Breast epithelium (tissue), 3 donors: ENCODE measurements around the gene ARAF.

Source experiments
- CTCF ChIP-seq, 3 donors: fragments of 450-650 bp; IDR thresholded peaks; one replicate each; pipeline ENCODE4 v1.5.1; 2016 to 2017; ENCODE audit warnings: antibody characterized with exemption in 3 of 3, mild to moderate bottlenecking in 3 of 3, moderate library complexity in 3 of 3
- POLR2A ChIP-seq: fragments of 450-650 bp; IDR thresholded peaks from one replicate; pipeline ENCODE4 v1.6.1; 2016; ENCODE audit warnings: antibody characterized with exemption, mild to moderate bottlenecking, moderate library complexity

GRCh38 chrX:47560179-47560933 lies 649 bp upstream of the ARAF start:
- TF ChIP-seq CTCF (IDR thresholded peaks at IDR 0.05) (no peak), POLR2A (no peak)
